ENCODE data around the gene STK25.

Gene STK25

GRCh38 chr2:241508240-241509154 lies at the start of gene STK25:
Gene STK25 (minus strand): TSS chr2:241508584. CDS start chr2:241508035, 549 bp downstream.
- peak; percentile 98 for DNase-seq (ENCODE audit: low spot score)
- H3K27ac ChIP-seq: peak within 1 kb of the TSS; percentile 73 to 91
- TF ChIP-seq, protein P1, sequence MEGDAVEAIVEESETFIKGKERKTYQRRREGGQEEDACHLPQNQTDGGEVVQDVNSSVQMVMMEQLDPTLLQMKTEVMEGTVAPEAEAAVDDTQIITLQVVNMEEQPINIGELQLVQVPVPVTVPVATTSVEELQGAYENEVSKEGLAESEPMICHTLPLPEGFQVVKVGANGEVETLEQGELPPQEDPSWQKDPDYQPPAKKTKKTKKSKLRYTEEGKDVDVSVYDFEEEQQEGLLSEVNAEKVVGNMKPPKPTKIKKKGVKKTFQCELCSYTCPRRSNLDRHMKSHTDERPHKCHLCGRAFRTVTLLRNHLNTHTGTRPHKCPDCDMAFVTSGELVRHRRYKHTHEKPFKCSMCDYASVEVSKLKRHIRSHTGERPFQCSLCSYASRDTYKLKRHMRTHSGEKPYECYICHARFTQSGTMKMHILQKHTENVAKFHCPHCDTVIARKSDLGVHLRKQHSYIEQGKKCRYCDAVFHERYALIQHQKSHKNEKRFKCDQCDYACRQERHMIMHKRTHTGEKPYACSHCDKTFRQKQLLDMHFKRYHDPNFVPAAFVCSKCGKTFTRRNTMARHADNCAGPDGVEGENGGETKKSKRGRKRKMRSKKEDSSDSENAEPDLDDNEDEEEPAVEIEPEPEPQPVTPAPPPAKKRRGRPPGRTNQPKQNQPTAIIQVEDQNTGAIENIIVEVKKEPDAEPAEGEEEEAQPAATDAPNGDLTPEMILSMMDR (IDR thresholded peaks at IDR 0.05): no peak

GRCh38 chr2:241556746-241557145 lies 48.4 kb upstream of the STK25 start:
- no peak for DNase-seq (ENCODE audit: low spot score)
- H3K4me3 ChIP-seq: no peak overlapping the region

More at GRCh38 chr2:241508240-241509154, at the start of gene STK25:
- peak within 1 kb of the TSS; percentile 90 for H3K4me3 ChIP-seq

DNA sequence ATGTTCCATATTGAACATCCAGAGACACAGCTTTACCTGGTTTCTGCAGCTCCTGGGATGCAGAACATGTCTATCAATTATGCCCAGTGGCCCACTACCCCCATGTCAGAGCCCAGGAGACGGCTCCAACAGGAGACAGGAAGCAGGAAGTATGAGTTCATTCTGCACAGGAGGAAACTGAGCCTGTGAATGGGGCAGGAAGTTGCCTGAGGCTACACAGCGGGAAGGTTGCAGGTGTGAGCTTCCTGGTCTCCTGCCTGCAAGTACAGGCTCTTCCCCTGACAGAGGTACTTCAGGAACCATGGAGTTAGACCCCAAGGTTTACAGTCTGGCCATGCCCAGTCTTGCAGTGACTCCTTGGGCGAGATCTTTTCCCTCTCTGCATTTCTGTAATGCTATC lies 47.3 kb upstream of the STK25 start:
- TF ChIP-seq, protein P1 (IDR thresholded peaks at IDR 0.05): no peak
- Histone ChIP-seq H3K27ac (no peak overlapping the region), H3K4me3 (no peak overlapping the region)
- no peak for DNase-seq (ENCODE audit: low spot score)

More at GRCh38 chr2:241556746-241557145, 48.4 kb upstream of the STK25 start:
- no peak overlapping the region for H3K27ac ChIP-seq
- TF ChIP-seq, protein P1 (IDR thresholded peaks at IDR 0.05): no peak

DNA sequence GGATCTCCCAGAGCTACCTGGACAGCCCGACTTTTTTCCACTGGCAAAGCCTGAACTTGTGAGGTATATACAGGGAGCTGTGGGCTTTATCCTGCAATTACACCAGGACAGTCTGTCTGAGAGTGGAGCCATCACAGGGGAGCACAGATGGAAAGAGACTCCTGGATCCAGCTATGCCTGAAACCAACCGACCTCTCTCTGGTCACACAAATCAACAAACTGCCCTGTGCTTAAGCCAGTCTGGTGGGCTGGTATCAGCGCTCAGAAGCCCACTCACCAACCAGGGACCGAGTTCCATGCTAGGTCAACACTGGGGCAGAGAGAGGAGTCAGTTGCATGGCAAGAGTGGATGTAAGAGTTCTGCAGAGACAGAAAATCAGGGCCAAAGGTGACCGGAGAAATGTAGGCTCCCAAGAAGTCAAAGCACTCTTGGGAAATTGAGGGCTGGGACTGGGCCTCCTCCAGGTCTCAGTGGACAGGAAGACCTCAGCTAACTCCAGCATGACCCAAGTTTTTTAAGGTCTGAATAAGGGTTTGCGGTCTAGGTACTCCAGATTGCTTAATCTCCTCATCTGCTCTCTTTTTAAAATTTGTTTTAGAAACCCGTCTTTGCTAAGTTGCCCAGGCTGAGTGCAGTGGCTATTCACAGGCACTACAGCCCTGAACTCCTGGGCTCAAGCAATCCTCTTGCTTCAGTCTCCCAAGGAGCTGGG lies 46.4 kb upstream of the STK25 start:
- no peak overlapping the region for H3K27ac ChIP-seq

DNA sequence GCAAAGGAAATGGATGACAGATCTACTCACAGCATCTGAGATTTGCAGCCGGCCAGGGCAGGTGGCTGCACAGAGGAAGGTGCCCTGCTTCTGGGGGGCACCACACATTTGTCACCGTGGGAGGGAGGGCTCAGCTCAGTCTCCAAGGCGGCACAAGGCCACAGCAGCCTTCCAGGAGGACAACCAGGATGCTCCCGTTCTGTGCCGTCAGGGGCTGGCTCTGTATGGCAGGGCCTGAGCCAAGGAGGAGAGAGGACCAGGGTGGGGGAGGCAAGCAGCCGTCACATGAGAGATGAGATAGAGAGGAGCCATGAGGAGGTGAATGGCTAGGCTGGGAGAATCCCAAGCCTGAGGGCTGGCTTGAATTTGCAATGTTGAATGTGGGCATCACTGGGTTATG lies 45.6 kb upstream of the STK25 start:
- TF ChIP-seq, protein P1 (IDR thresholded peaks at IDR 0.05): no peak
- Histone ChIP-seq H3K4me3 (no peak overlapping the region), H3K27ac (no peak overlapping the region)
- DNase-seq (ENCODE audit: low spot score): no peak

More for the DNA sequence above, 46.4 kb upstream of the STK25 start:
- H3K4me3 ChIP-seq: no peak overlapping the region
- no peak for DNase-seq (ENCODE audit: low spot score)
- TF ChIP-seq, protein P1 (IDR thresholded peaks at IDR 0.05): no peak

DNA sequence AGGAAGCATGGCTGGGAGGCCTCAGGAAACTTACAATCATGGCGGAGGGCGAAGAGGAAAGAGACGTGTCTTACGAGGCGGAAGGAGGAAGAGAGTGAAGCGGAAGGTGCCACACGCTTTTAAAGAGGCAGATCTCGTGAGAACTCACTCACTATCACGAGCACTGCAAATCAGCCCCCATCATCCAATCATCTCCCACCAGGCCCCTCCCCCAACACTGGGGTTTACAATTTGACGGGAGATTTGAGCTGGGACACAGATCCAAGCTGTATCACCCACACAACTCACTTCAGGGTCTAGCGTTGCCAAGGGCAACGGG lies 45.1 kb upstream of the STK25 start:
- Histone ChIP-seq H3K27ac (no peak overlapping the region), H3K4me3 (no peak overlapping the region)
- TF ChIP-seq, protein P1 (IDR thresholded peaks at IDR 0.05): no peak
- no peak for DNase-seq (ENCODE audit: low spot score)
